Endothelial cell of umbilical vein (primary cell): ENCODE data around the gene STMN3. TPM values are rescaled to one million over a fixed set of nuclear protein-coding genes. Genes with fewer than 3 reads are reported as not detected.

Source experiments
- BruUV-seq: library from RNA; stranded (reverse); fragments of 400-500 nt; replicated peaks from 2 replicates; lab custom pipeline; 2021; lab: Mats Ljungman, UMichigan
- CTCF ChIA-PET: fragments of 300-600, 350-600 bp; sonication (Branson Sonifier 250); formaldehyde crosslinking; loops from one replicate; lab custom pipeline; 2021; ENCODE audit warnings: antibody characterized with exemption, inconsistent platforms; lab: Charles Lee
- POLR2A ChIA-PET: fragments of 300-600, 350-600 bp; sonication (Branson Sonifier 250); formaldehyde crosslinking; loops from one replicate; lab custom pipeline; 2021; ENCODE audit warnings: antibody characterized with exemption, inconsistent platforms; lab: Charles Lee
- DNase-seq: peaks from one replicate; pipeline ENCODE4 v3.0.0-alpha.2; 2011; ENCODE audit warnings: low read depth, low spot score
- FAIRE-seq: peaks from 2 replicates; lab custom pipeline; 2011; peaks lifted over from hg19 to GRCh38; lab: Jason Lieb, UNC
- H2AFZ ChIP-seq: 2 replicates; pipeline ENCODE4 v1.6.0; 2012; ENCODE audit warnings: low read depth, low read length, control low read depth, inconsistent platforms
- H3K27ac ChIP-seq: 2 replicates; pipeline ENCODE4 v1.5.1; 2011; ENCODE audit warnings: low read depth, mild to moderate bottlenecking, control low read depth, low read length, moderate library complexity; ENCODE audit not compliant: insufficient read depth
- H3K27me3 ChIP-seq, 2 experiments: 2 replicates each; pipeline versions ENCODE4 v1.6.0 to v1.6.1; 2011; ENCODE audit warnings: low read length in 2 of 2, mixed read lengths in 1 of 2; ENCODE audit not compliant: control insufficient read depth in 2 of 2, insufficient read depth in 2 of 2
- H3K36me3 ChIP-seq, 2 experiments: 2 replicates in 1 of 2; 3 replicates in 1 of 2; pipeline ENCODE4 v1.5.1; 2011; ENCODE audit warnings: low read length in 2 of 2, mild to moderate bottlenecking in 1 of 2, moderate library complexity in 1 of 2; ENCODE audit not compliant: control insufficient read depth in 2 of 2, insufficient read depth in 2 of 2; ENCODE audit errors: extremely low read depth in 1 of 2
- H3K4me1 ChIP-seq: 3 replicates; pipeline ENCODE4 v1.5.1; 2011; ENCODE audit warnings: mild to moderate bottlenecking, low read length; ENCODE audit not compliant: control insufficient read depth, insufficient read depth; ENCODE audit errors: extremely low read depth
- H3K4me2 ChIP-seq: 2 replicates; pipeline ENCODE4 v1.6.1; 2011; ENCODE audit warnings: low read length, control low read depth, mixed read lengths; ENCODE audit not compliant: insufficient read depth
- H3K4me3 ChIP-seq, 3 experiments: fragments of 200-600 bp in 1 of 3; sonication (generic), shearing (Covaris generic) in 1 of 3; replicated peaks in 1 of 3; 2 replicates each; pipeline ENCODE4 v1.5.1; 2011 to 2016; ENCODE audit warnings: control low read depth in 3 of 3, low read length in 3 of 3, mild to moderate bottlenecking in 2 of 3, inconsistent platforms in 1 of 3, low read depth in 1 of 3, moderate library complexity in 1 of 3; ENCODE audit not compliant: insufficient read depth in 1 of 3
- H3K79me2 ChIP-seq: 2 replicates; pipeline ENCODE4 v1.6.0; 2012; ENCODE audit warnings: low read length, inconsistent platforms; ENCODE audit not compliant: control insufficient read depth, insufficient read depth
- H3K9ac ChIP-seq: replicated peaks from 2 replicates; pipeline ENCODE3; 2011; ENCODE audit warnings: low read length, control low read depth; ENCODE audit not compliant: insufficient read depth; ENCODE audit errors: extremely low read depth
- H3K9me1 ChIP-seq: replicated peaks from 3 replicates; pipeline ENCODE4 v1.6.0; 2011; ENCODE audit warnings: mild to moderate bottlenecking, low read length; ENCODE audit not compliant: control insufficient read depth, insufficient read depth; ENCODE audit errors: extremely low read depth
- H3K9me3 ChIP-seq: replicated peaks from 2 replicates; pipeline ENCODE4 v1.5.1; 2012; ENCODE audit warnings: low read length, inconsistent platforms; ENCODE audit not compliant: control insufficient read depth, insufficient read depth
- H4K20me1 ChIP-seq: replicated peaks from 2 replicates; pipeline ENCODE3; 2011; ENCODE audit warnings: mild to moderate bottlenecking, low read length; ENCODE audit not compliant: control insufficient read depth, insufficient read depth; ENCODE audit errors: extremely low read depth
- CTCF ChIP-seq, 2 donors: IDR thresholded peaks; 1 replicate in 1 of 2; 2 replicates in 1 of 2; pipeline ENCODE4 v1.5.1; 2011; ENCODE audit warnings: low read length in 2 of 2, mild to moderate bottlenecking in 2 of 2, moderate library complexity in 2 of 2, control low read depth in 1 of 2, inconsistent platforms in 1 of 2, low read depth in 1 of 2; ENCODE audit not compliant: insufficient read depth in 1 of 2; ENCODE audit errors: extremely low read depth in 1 of 2
- EZH2 ChIP-seq: IDR thresholded peaks from 2 replicates; pipeline ENCODE4 v1.6.1; 2012; ENCODE audit warnings: borderline replicate concordance, low read depth, mild to moderate bottlenecking, moderate library complexity, low read length, inconsistent platforms; ENCODE audit not compliant: severe bottlenecking
- FOS ChIP-seq: IDR thresholded peaks from 2 replicates; pipeline ENCODE4 v1.6.1; 2011; ENCODE audit warnings: mild to moderate bottlenecking, low read length, moderate library complexity, borderline replicate concordance; ENCODE audit not compliant: insufficient read depth
- GATA2 ChIP-seq: IDR thresholded peaks from 2 replicates; pipeline ENCODE4 v1.7.0; 2011; ENCODE audit warnings: low read depth, mild to moderate bottlenecking, moderate library complexity, mixed read lengths, low read length; ENCODE audit not compliant: insufficient read length, insufficient read depth
- JUN ChIP-seq: IDR thresholded peaks from 2 replicates; pipeline ENCODE4 v1.6.1; 2011; ENCODE audit warnings: borderline replicate concordance, low read depth; ENCODE audit not compliant: insufficient read length, insufficient read depth
- MAX ChIP-seq: IDR thresholded peaks from 2 replicates; pipeline ENCODE4 v1.6.1; 2011; ENCODE audit not compliant: insufficient read depth, insufficient read length
- MYC ChIP-seq: IDR thresholded peaks from one replicate; pipeline ENCODE4 v1.6.1; 2011; ENCODE audit warnings: mild to moderate bottlenecking, low read depth, low read length
- POLR2A ChIP-seq: IDR thresholded peaks from 2 replicates; pipeline ENCODE4 v1.6.1; 2012; ENCODE audit warnings: low read depth, mild to moderate bottlenecking, control low read depth, low read length
- POLR2AphosphoS5 ChIP-seq: IDR thresholded peaks from 2 replicates; pipeline ENCODE4 v1.6.1; 2012; ENCODE audit warnings: low read depth, mild to moderate bottlenecking, control low read depth, low read length, moderate library complexity; ENCODE audit not compliant: insufficient read depth
- dilution Hi-C: fragments of 300-500 bp; cut with MboI; formaldehyde crosslinking; loops from one replicate; pipeline ENCODE4 v1.15.0; 2019; ENCODE audit warnings: low sequenced_read_pairs; ENCODE audit not compliant: extremely low pct_ligation_motif_present
- intact Hi-C: fragments of 100-400 bp; cut with micrococcal nuclease; formaldehyde crosslinking; loops from one replicate; pipeline ENCODE4 v1.10.0; 2022
- polyA plus RNA-seq, 4 experiments: library from polyadenylated mRNA; depleted of rRNA in 3 of 4; stranded (reverse) in 3 of 4; unstranded in 1 of 4; fragments of >200 nt; gene quantifications; 2 replicates each; pipeline versions ENCODE4 v1.2.1 to v1.2.3, GENCODE V29; 2011 to 2012; ENCODE audit warnings: missing spikeins in 1 of 4
- total RNA-seq: library from RNA; stranded (reverse); gene quantifications from 2 replicates; pipeline ENCODE4 v1.2.3, GENCODE V29; 2021

The STMN3 gene
- total and polyA plus RNA-seq, 2 donors (not counting 3 experiments of a cell fraction or from before 2014, with no cell fraction given), result 1.7 to 4.7 TPM

GRCh38 chr20:63688228-63689045, 35.2 kb upstream of the STMN3 start:
- intact Hi-C loops, result no loop called here
- no peaks in the 10 kb centered on the region for H3K36me3 ChIP-seq
- H3K9me3 ChIP-seq, result no peaks in the 10 kb centered on the region
- H3K4me3 ChIP-seq, result no peak overlapping the region
- dilution Hi-C loops, result no loop called here
- no TSS peak for BruUV-seq
- no peaks in the 10 kb centered on the region for H3K27me3 ChIP-seq
- H3K9ac ChIP-seq, result peak overlapping the region; percentile 3
- ChIA-PET CTCF (interaction anchor here (0.8 to 3.2 kb wide), 4 partner anchors 9 to 46 kb away, joined by 3 to 13 read pairs (median 4); partner anchors contain the start of genes ARFRP1 and ZGPAT), POLR2A (no interaction called here)
- H4K20me1 ChIP-seq, result no peaks in the 10 kb centered on the region
- peak overlapping the region; percentile 79 for H3K27ac ChIP-seq
- peak overlapping the region; percentile 5 for H2AFZ ChIP-seq
- H3K4me2 ChIP-seq, result no peak overlapping the region
- H3K9me1 ChIP-seq, result no peaks in the 10 kb centered on the region
- no peak for DNase-seq
- H3K79me2 ChIP-seq, result peaks cover 4% of the 10 kb centered on the region
- H3K4me1 ChIP-seq, result peaks cover 32% of the 10 kb centered on the region
- TF ChIP-seq FOS, result no peak
- no peak for TF ChIP-seq CTCF (IDR thresholded peaks at IDR 0.05; ENCODE audit: extremely low read depth in 1 of 2, insufficient read depth in 1 of 2, low read depth in 1 of 2, low read length in 2 of 2)
- TF ChIP-seq MYC, result no peak
- no peak for TF ChIP-seq MAX
- no peak for TF ChIP-seq POLR2AphosphoS5
- no peak for TF ChIP-seq JUN
- TF ChIP-seq POLR2A, result no peak
- TF ChIP-seq GATA2, result no peak
- no peak for TF ChIP-seq EZH2
- FAIRE-seq, result peak; percentile 35
